Activated CD4-positive, alpha-beta T cell treated with anti-CD3 and anti-CD28 coated beads, Interleukin-2, amount 50 U/mL, for 1 hour (primary cell): ENCODE measurements around the gene SLC22A3.
"Not testable (repeated sequence)": the region's sequence is repeated elsewhere in the genome, so short reads cannot be mapped to it uniquely, and the experiment has no call there.

Experiments
- DNase-seq: peaks from one replicate; pipeline ENCODE4 v3.0.0-alpha.2; 2020

Gene SLC22A3

GRCh38 chr6:160348223-160349019 lies at the start of gene SLC22A3:
TSS of gene SLC22A3 (plus strand) at chr6:160348378. CDS start at chr6:160348420, 42 bp downstream.
- DNase-seq: no peak

- DNase-seq: no peak
Observed at GRCh38 chr6:160299559-160299958, 48.6 kb upstream of the SLC22A3 start.

GRCh38 chr6:160300076-160300695 lies 48.0 kb upstream of the SLC22A3 start:
- no peak for DNase-seq

- DNase-seq: no peak
Observed at GRCh38 chr6:160301339-160301738, 46.8 kb upstream of the SLC22A3 start.

- DNase-seq: not testable (repeated sequence)
Observed at GRCh38 chr6:160302431-160303082, 45.6 kb upstream of the SLC22A3 start.

GRCh38 chr6:160303806-160304205 lies 44.4 kb upstream of the SLC22A3 start:
- no peak for DNase-seq

GRCh38 chr6:160305926-160306713 lies 42.1 kb upstream of the SLC22A3 start:
- no peak for DNase-seq

GRCh38 chr6:160309718-160310117 lies 38.5 kb upstream of the SLC22A3 start:
- DNase-seq: no peak

GRCh38 chr6:160312900-160313299 lies 35.3 kb upstream of the SLC22A3 start:
- no peak for DNase-seq

- no peak for DNase-seq
Observed at GRCh38 chr6:160315310-160315709, 32.9 kb upstream of the SLC22A3 start.

GRCh38 chr6:160316261-160316660 lies 31.9 kb upstream of the SLC22A3 start:
- DNase-seq: no peak

- no peak for DNase-seq
Observed at GRCh38 chr6:160319246-160319645, 28.9 kb upstream of the SLC22A3 start.

GRCh38 chr6:160321729-160322505 lies 26.3 kb upstream of the SLC22A3 start:
- DNase-seq: no peak

- no peak for DNase-seq
Observed at GRCh38 chr6:160327981-160328380, 20.2 kb upstream of the SLC22A3 start.

GRCh38 chr6:160328447-160328846 lies 19.7 kb upstream of the SLC22A3 start:
- no peak for DNase-seq

- no peak for DNase-seq
Observed at GRCh38 chr6:160329188-160329587, 19.0 kb upstream of the SLC22A3 start.

- no peak for DNase-seq
Observed at GRCh38 chr6:160330619-160331018, 17.6 kb upstream of the SLC22A3 start.

GRCh38 chr6:160331204-160331603 lies 17.0 kb upstream of the SLC22A3 start:
- no peak for DNase-seq

GRCh38 chr6:160331753-160332152 lies 16.4 kb upstream of the SLC22A3 start:
- DNase-seq: no peak

- no peak for DNase-seq
Observed at GRCh38 chr6:160333101-160333500, 15.1 kb upstream of the SLC22A3 start.

GRCh38 chr6:160333841-160334240 lies 14.3 kb upstream of the SLC22A3 start:
- DNase-seq: no peak

- DNase-seq: no peak
Observed at GRCh38 chr6:160336200-160336599, 12.0 kb upstream of the SLC22A3 start.
